ENCODE data around the gene TMEM269.
"Not testable (repeated sequence)": the region's sequence is repeated elsewhere in the genome, so short reads cannot be mapped to it uniquely, and the experiment has no call there.

The TMEM269 gene

DNA sequence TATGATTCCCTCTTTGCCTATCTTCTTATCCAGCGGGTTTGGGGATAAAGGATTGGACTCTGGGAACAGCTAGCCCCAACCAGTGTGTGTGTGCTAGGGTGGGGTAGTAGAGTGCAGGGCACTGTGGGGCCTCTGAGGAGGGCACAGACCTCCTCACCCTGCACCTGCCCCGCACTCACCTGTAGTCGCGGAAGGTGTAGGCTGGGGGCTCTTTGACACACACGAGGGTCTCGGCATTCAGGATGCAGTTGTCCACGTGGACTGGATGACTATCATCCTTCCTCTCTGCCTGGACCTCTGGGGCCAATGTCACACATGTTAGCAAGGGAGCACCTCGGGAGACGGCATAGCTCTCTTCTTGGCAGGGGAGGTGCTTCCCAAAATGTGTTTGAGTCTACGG, 36.8 kb upstream of the TMEM269 start:
- no peak for DNase-seq (ENCODE audit: low read depth, low spot score)

DNA sequence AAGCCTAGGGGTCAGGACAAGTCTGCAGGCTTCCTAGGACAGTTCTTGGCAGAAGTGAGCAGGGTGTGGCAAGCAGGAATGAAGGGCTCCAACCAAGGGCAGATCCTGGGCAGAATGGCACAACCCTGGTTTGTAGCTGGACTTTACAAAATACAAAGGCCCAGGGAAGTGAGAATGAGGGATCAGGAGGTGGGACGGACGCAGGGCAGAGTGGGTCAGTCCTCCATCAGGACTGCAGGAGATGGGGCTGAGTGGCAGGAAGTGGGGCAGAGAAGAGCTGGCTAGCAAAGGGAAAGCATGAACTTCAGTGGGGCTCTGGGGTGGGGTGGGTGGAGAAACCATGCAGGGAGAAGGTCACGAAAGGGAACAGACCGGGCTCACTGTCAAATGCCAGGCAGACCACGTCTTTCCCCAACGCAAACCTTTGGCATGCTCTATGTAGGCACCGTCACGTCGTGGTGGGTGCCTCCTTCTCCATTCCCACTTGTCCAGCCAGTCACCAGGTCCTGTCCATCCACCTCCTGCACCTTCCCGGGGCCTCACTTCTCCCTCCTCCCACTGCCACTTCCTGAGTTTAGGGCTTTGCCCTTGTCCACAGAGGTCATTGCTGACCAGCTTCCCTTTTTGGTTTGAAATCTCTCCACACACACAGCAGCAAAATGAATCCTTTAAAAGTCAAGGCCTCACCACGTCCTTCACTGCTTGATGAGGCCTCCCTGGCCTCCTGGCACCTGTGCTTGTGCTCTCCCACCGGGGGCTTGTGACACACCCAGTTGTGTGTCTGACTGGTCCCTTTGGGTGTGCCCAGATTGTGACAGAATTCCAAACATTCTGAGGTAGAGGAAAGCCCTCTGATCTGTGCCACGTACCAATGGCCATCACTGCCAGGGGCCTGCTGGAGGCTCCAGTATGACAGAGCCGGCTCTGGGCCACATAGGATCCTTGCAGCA, 36.1 kb upstream of the TMEM269 start:
- no peak for DNase-seq (ENCODE audit: low read depth, low spot score)

DNA sequence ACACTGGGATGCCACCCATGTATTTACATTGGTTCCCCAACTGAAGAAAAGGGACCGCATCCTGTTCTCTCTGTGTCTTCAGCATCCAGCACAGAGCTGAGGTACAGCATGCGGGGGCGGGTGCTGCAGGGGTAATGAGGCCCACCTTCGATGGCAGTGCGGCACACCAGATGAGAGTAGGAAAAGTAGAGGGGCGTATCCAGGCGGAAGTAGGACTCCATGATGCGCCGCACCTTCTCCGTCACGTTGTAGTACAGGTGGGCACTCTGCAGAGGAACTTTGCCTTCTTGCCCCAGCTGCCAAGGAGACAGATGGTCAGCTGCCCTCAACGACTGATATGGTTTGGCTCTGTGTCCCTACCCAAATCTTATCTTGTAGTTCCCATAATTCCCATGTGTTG, 34.8 kb upstream of the TMEM269 start:
- DNase-seq (ENCODE audit: low read depth, low spot score) = no peak

DNA sequence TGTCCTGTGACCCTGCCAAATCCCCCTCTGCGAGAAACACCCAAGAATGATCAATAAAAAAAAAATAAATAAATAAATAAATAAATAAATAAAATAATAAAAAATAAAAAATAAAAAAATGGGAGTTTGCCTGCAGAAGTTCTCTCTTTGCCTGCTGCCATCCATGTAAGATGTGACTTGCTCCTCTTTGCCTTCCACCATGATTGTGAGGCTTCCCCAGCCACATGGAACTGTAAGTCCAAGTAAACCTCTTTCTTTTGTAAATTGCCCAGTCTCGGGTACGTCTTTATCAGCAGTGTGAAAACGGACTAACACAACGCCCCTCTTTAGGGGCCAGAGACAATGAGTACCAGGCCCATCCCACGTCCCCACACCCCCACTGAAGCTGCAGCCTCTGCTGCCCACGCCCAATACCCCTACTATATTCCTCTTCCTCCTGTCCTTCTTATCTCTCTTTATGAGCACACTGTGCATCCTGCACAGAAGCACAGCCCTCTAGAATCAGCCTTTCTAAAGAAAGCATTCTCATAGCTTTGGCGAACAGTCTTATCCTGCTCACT, 33.2 kb upstream of the TMEM269 start:
- DNase-seq (ENCODE audit: low read depth, low spot score) = not testable (repeated sequence)

DNA sequence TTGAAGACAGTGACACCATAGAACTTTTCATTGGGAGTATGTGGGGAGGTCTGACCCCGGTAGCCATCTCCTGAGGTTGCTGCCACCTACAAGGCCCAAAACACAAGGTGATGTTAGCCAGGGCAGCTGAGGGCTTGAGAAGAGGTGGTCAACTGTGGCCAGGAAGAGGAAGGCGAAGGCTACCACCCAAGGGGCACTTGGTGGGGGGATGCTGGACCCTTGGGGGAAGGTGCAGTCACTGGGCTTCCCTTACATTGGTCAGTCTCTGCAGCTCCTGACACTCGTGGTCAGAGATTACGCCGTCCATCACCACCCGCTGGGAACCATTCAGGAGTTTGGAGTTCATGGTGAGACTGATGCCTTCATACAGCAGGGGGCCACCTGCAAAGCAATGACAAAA, 32.5 kb upstream of the TMEM269 start:
- no peak for DNase-seq (ENCODE audit: low read depth, low spot score)

DNA sequence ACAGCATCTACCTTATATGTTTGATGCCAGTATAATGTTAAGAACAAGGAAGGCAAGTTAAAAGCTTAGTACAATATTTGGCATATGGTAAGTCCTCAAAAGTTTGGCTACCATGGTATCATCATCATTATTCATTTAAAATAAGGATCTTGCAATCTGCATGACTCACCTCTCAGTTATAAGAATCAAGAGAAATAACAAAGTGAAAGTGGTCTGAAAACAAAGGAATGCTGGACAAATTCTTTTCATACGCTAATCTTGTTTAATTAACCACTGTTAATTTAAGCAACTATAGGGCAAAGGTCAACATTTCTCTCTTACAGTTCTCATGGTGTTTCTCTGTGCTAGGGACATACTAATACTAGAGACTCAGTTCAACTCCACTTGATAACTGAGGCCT, 31.7 kb upstream of the TMEM269 start:
- peak; percentile 25 for DNase-seq (ENCODE audit: low read depth, low spot score)

DNA sequence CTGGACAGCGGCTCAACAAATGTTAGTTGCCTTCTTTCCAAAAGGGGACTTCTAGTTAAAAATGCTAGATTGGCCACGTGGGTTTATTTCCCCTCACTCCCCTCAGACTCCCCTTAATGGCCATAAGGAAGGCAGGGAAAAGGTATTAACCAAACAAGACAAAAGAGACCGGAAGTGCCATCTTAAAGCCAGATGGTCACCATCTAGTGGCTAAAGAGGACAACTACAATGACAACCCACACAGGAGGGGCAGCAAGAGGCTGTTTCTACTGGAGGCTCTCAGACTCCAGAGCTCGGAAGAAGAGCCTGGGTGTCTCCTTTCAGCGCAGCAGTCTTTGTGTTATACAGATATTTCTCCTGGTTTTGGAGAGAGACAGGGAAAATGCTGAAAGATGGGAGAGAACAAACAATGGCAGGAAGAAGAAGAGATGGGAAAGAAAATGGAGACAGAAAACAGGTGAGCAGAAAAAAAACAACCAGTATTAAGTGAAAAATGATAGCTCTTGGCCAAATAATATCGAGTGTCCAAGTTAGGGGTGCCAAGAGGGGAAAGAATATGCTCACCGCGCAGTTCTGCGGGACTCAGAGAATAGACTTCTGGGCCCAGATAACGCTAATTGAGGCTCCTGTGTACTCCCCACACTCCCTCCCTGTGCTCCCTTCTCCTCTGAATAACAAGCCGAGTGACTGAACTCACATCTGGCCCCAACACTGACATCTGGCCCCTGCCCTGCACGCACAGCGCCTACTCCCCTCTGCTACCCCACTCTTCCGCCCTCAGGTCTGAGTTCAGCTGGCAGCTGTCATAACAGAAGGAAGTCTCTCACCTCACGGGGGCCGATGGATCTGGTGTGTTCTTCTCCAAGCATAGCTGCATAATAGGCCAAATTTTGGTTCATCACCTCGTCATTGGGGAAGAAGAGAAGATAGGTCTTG, 27.6 kb upstream of the TMEM269 start:
- DNase-seq (ENCODE audit: low read depth, low spot score) = peak; percentile 73

DNA sequence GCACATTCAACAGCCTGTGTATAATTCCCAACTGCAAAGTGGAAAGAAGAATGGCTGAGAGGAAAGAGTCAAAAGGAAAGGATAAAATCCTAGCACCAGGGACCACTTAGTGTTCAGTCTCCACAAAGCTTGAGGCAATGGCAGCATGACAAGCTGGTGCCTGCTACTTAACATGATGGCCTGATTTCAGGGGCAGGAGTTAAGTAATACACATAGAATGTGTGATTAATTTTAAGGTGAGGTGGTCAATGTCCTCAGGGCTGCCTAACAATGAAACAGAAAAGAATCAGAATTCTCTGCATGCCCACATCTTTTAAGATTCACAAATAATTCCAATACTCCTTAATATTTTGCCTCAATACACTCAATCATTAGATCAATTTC, 26.9 kb upstream of the TMEM269 start:
- no peak for DNase-seq (ENCODE audit: low read depth, low spot score)

DNA sequence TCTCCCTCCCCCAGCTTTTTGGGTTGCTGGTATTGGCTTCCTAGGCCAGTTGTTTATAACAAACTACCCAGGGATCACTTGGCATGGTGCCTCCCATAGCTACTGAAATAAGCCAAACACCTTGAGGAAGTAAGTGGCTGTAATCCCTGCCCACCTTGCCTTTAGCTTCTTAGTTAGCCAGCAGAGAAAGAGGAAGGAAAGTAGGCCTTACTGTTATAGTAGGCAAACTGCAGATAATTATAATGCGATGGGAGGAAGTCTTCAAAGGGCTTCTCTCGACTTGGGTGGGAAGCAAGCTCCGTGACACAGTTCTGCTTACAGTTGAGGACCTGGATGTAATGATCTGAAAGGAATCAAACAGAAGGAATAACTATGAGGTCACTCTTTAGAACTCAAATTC, 26.1 kb upstream of the TMEM269 start:
- DNase-seq (ENCODE audit: low read depth, low spot score) = no peak

DNA sequence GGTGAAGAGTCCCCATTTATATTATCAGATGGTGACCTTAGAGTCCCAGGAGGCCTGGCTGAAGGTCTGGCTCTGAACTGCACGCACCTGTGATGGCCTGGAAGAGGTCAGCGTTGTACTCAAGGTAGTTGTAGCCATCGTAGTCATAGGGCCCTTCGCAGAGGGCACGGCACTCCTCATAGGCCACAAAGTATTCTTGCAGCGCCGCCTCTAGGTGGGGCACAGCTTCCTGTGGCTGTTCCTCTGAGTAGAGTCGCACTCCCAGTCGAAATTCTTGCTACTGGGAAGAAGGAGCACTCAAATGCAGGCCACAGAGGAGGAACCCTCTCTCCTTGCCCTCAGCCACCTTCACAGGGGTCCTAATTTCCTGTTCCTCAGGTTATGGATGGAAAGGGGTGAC, 25.7 kb upstream of the TMEM269 start:
- no peak for DNase-seq (ENCODE audit: low read depth, low spot score)

DNA sequence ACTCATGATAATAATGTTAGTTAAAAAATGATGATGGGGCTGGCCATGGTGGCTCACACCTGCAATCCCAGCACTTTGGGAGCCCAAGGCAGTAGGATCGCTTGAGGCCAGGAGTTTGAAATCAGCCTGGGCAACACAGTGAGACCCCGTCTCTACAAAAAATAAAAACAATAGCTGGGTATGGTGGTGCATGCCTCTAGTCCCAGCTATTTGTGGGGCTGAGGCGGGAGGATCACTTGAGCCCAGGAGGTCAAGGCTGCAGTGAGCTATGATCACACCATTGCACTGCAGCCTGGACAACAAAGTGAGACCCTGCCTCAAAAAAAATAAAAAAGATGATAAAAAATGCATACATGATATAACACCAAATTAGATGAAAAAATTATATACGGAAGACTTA, 23.2 kb upstream of the TMEM269 start:
- no peak for DNase-seq (ENCODE audit: low read depth, low spot score)

DNA sequence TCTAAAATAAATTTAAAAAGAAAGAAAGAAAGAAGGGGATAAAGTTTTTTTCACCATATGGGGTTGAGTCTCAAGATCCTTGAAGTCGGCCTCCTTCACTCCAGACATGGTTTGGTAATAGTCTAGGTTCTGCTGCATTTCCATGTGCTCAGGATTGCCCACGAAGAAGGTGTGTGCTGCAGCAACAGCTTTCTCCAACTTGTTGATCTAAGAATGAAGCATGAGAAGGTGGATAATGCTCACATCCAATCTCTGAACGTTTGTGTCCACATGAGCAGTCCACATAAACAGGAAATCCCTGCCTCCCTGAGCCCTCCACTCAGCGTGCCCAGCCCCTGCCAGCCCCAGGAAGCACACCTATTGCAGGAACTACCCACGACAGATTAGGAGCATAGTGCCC, 22.5 kb upstream of the TMEM269 start:
- DNase-seq (ENCODE audit: low read depth, low spot score) = no peak

DNA sequence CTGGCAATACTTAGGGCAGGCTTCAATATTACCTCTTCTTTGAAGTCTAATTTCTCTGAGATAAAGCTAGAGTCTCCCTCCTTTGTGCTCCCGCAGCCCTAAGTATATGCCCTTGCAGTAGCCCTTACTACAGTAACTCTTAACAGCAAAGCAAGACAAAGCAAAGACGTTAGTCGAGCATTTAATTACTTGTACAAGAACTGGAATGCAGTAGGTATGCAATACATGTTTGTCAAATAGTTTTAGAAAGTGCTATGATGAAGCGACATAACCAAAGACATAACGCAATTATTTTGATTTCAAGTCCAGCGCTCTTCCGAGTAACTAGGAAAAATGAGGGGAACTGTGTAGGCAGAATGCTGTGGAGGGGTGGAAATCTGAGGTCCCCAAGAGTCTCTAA, 19.5 kb upstream of the TMEM269 start:
- peak; percentile 40 for DNase-seq (ENCODE audit: low read depth, low spot score)

DNA sequence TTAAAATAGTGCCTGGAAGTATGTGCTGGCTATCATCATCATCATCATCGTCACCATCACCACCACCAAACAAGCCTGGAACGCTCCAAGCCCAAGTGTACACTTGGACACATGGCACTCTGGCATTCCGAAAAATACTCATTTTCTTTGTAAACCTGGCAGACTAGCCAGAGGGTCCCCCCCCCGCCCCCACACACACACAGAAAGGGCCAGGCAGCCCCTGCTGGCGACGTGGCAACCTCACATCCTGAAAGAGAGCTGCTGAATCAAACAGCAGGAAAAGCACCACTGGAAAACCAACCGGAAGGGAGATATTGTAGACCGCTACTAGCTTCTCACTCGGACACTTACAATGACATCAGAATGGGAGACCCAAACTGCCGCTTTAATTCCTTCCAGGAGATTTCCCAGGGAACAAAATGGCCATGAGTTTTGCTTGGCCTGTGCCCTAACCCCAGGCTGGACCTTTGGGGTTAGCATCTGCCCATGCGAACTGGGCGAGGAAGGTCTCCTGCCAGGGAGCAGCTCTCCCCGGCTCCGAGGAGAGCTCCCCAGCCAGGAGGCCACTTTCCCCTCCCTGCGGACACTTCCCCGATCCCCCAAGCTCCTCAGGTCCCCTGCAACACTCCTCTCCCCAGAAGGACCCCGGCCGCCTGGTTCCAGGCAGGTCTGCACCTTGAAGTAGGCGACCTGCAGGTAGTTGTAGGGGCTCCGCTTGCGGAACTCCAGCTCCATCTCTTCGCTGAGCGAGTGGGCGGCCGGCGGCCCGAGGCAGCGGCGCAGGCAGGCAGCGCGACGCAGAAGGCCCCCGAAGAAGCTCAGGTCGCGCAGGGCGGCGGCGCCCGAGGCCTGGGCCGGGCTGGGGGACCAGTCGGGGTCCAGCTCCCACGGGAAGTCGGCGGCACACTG, 18.7 kb upstream of the TMEM269 start:
- DNase-seq (ENCODE audit: low read depth, low spot score) = peak; percentile 89

DNA sequence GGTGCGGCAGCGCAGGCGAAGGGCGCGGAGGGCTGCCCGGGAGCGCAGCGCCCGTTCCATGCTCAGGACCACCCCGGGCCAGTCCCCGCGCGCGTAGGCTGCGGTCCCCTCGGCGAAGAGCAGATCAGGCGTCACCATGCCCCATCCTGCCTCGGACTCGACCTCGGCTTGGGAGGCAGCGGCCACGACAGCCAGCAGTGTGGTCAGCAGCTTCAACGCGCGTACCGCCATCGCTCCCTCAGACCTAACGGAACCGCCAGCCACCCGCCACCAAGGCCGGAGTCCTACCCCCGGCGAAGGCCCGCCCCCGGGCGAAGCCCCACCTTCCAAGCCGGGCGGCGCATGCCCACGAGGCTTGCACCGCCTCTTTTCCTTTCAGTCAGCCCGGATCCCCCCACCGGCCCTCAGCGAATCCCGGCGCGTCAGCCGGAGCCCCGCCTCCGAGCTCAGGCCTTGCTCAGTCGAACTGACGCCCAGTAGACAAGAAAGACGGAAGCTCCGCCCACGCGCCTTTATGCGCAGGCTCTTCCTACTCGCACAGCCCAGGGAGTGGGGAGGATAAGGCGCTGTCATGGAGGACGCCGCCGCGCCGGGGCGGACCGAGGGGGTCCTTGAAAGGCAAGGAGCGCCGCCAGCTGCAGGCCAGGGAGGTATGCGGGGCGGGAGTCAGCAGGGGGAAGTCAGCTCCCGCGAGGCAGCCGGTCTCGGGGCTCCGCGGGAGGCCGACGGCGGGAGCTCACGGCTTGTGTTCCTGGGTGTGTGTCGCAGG, 17.9 kb upstream of the TMEM269 start, which contains the start of the genes C1orf50 and P3H1:
Gene C1orf50, plus strand, starts transcription at position 509 of the 769 bp plus-strand sequence. Its CDS starts 63 bp downstream, at position 572.
Gene P3H1, minus strand, starts transcription at position 288 of the 769 bp plus-strand sequence. Its CDS starts 57 bp downstream, at position 231.
- peak; percentile 100 for DNase-seq (ENCODE audit: low read depth, low spot score)

DNA sequence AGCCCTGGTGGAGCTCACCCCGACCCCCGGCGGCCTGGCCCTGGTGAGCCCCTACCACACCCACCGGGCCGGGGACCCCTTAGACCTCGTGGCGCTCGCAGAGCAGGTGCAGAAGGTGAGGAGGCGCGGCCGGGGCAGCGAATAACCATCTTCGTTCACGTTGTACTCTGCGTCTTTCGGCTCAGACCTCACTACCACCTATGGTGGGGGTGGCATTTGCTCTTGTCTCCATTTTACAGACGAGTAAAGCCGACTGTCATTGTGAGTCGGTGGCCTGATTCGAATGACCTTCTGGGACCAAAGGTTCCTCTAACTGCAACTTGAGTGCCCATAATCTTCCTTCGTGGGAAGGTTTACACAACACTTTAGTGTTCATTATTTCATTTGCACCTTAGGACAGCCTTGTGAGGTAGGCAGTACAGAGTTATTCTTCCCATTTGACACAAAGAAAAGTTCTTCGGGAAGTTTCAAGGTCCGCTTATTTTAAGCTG, 17.2 kb upstream of the TMEM269 start:
- no peak for DNase-seq (ENCODE audit: low read depth, low spot score)

DNA sequence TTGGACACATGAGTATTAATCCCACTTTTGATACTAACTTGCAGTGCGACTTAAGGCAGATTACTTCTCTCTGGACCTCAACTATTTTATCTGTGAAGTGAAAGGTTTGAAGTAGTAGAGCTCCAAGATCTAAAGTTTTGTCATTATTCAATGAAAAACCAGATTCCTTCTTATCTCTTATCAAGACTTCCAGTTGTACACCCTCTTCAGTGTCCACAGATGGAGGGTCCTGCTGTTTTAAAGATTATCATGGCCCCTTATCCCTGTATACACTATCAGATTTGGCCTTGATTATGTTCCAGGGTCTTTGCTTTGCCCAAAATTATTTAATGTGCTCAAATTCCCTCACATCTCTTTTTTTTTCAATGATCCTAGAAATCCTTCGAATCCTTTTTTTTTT, 16.6 kb upstream of the TMEM269 start:
- no peak for DNase-seq (ENCODE audit: low read depth, low spot score)

DNA sequence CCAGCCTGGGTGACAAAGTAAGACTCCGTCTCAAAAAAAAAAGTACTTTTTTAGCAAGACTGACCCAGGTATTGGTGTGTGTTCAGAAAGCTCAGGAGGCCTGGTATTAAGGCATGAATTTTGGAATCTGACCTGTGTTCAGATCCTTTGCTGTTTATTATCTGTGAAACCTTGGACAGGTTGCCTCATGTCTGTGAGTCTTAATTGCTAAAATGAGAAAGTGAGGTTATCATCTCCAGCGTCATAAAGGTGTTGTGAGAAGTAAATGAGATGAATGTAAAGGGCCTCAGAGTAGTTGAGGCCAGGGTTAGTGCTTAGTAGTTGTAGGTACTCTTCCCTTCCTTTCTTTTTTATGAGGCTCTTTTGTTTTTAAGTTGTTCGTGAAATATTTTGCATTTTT, 15.0 kb upstream of the TMEM269 start:
- DNase-seq (ENCODE audit: low read depth, low spot score) = no peak

DNA sequence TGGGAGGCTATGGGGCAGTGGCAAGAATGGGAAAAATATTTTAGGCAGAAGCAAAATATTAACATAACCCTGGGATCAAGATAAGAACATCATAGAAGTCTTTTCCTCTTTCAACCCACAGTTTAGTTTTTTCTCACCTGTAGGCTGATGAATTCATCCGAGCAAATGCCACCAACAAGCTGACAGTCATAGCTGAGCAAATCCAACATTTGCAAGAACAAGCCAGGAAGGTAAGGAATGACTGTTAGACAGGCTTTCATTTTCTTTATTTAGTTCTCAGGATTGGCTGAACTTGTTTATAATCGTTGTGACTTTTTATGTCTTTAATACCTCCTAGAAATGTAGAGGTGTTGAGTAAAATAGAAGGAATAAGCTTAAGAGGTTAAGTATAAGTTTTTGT, 11.4 kb upstream of the TMEM269 start:
- DNase-seq (ENCODE audit: low read depth, low spot score) = no peak
